GM12878 (cell line): ENCODE data around the gene PTPRB. TPM values are rescaled to one million over a fixed set of nuclear protein-coding genes. Genes with fewer than 3 reads are reported as not detected.

Experiments used
- ATAC-seq: fragments of 200-7000 bp; cut with Tn5 transposase; 3 replicates; pipeline ENCODE4 v1.9.1; 2020; ENCODE audit warnings: mild to moderate bottlenecking, moderate library complexity
- BruUV-seq: library from RNA; stranded (reverse); fragments of 400-500 nt; replicated peaks from 2 replicates; lab custom pipeline; 2021; lab: Mats Ljungman, UMichigan
- CTCF ChIA-PET: fragments of 300-600 bp; sonication (Branson Sonifier 250); formaldehyde crosslinking; extraction: SDS; loops from one replicate; lab custom pipeline; 2021; ENCODE audit warnings: inconsistent platforms; lab: Yijun Ruan, JAX
- POLR2A ChIA-PET: fragments of 350-600 bp; formaldehyde crosslinking; extraction: SDS; loops from one replicate; lab custom pipeline; 2021; ENCODE audit warnings: inconsistent platforms; lab: Charles Lee
- RAD21 ChIA-PET: fragments of 300-600 bp; sonication (Branson Sonifier 250); formaldehyde crosslinking; loops from one replicate; lab custom pipeline; 2023; ENCODE audit warnings: antibody characterized with exemption; ENCODE audit not compliant: unreplicated experiment; lab: Charles Lee
- SMC1A ChIA-PET: fragments of 300-600 bp; sonication (Branson Sonifier 250); formaldehyde crosslinking; loops from one replicate; lab custom pipeline; 2023; ENCODE audit not compliant: unreplicated experiment, uncharacterized antibody; lab: Charles Lee
- DNase-seq: peaks from one replicate; pipeline ENCODE4 v3.0.0-alpha.2; 2011; ENCODE audit warnings: low read depth, low spot score
- FAIRE-seq: peaks from 3 replicates; lab custom pipeline; 2011; peaks lifted over from hg19 to GRCh38; lab: Jason Lieb, UNC
- H2AFZ ChIP-seq: 2 replicates; pipeline ENCODE4 v1.6.0; 2011; ENCODE audit warnings: low read depth, low read length, control low read depth; ENCODE audit not compliant: control insufficient read depth
- H3K27ac ChIP-seq: 2 replicates; pipeline ENCODE4 v1.5.1; 2011; ENCODE audit warnings: control low read depth; ENCODE audit not compliant: control insufficient read depth, insufficient read depth
- H3K27me3 ChIP-seq, 2 experiments: replicated peaks in 1 of 2; 2 replicates each; pipeline versions ENCODE4 v1.6.0 to v1.6.1; 2011; ENCODE audit warnings: low read length in 1 of 2; ENCODE audit not compliant: control insufficient read depth in 2 of 2, insufficient read depth in 2 of 2
- H3K36me3 ChIP-seq, 2 experiments: 2 replicates each; pipeline ENCODE4 v1.5.1; 2011; ENCODE audit warnings: low read length in 1 of 2; ENCODE audit not compliant: control insufficient read depth in 2 of 2, insufficient read depth in 2 of 2
- H3K4me1 ChIP-seq: 2 replicates; pipeline ENCODE4 v1.6.1; 2011; ENCODE audit warnings: mild to moderate bottlenecking, low read length, moderate library complexity, mixed read lengths; ENCODE audit not compliant: control insufficient read depth, insufficient read depth
- H3K4me2 ChIP-seq: 2 replicates; pipeline ENCODE4 v1.6.0; 2011; ENCODE audit warnings: control low read depth; ENCODE audit not compliant: control insufficient read depth, insufficient read depth
- H3K4me3 ChIP-seq: fragments of 200-600 bp; sonication (generic); 2 replicates; pipeline ENCODE4 v1.5.1; 2016
- H3K79me2 ChIP-seq: 2 replicates; pipeline ENCODE4 v1.6.0; 2011; ENCODE audit warnings: low read length; ENCODE audit not compliant: control insufficient read depth, insufficient read depth
- H3K9ac ChIP-seq: 2 replicates; pipeline ENCODE4 v1.8.0; 2011; ENCODE audit warnings: low read length, control low read depth, mixed read lengths; ENCODE audit not compliant: control insufficient read depth, insufficient read depth
- H3K9me3 ChIP-seq: replicated peaks from 3 replicates; pipeline ENCODE4 v1.5.1; 2011; ENCODE audit warnings: mild to moderate bottlenecking, low read length; ENCODE audit not compliant: control insufficient read depth, insufficient read depth
- H4K20me1 ChIP-seq: 2 replicates; pipeline ENCODE4 v1.6.0; 2011; ENCODE audit not compliant: control insufficient read depth, insufficient read depth
- FOS ChIP-seq: IDR thresholded peaks from 3 replicates; pipeline ENCODE4 v1.6.1; 2011; ENCODE audit warnings: borderline replicate concordance; ENCODE audit not compliant: insufficient read length; ENCODE audit errors: extremely low read depth
- HCFC1 ChIP-seq: fragments of 150-350 bp; IDR thresholded peaks from 2 replicates; pipeline ENCODE4 v1.6.1; 2014; ENCODE audit warnings: low read length
- MEF2A ChIP-seq: IDR thresholded peaks from 2 replicates; pipeline ENCODE4 v1.6.1; 2011; ENCODE audit warnings: low read depth, mild to moderate bottlenecking, low read length, moderate library complexity; ENCODE audit not compliant: insufficient read depth
- SIX5 ChIP-seq: IDR thresholded peaks from 2 replicates; pipeline ENCODE4 v1.6.1; 2011; ENCODE audit warnings: mild to moderate bottlenecking, low read depth, low read length, moderate library complexity; ENCODE audit not compliant: severe bottlenecking
- YY1 ChIP-seq: IDR thresholded peaks from 2 replicates; pipeline ENCODE4 v1.6.1; 2011; ENCODE audit warnings: low read depth, mild to moderate bottlenecking, low read length
- WGBS: methylation state at CpG from one replicate; pipeline ENCODE4 v1.1.6; 2016; ENCODE audit warnings: low lambda C conversion rate; ENCODE audit not compliant: insufficient replicate concordance, insufficient coverage; ENCODE audit errors: missing lambda C conversion rate; 5-methylcytosine and 5-hydroxymethylcytosine counted together
- in situ Hi-C: fragments of 300-500 bp; cut with MboI; formaldehyde crosslinking; loops from 9 replicates; pipeline ENCODE4 v1.14.3; 2018; ENCODE audit warnings: mixed read lengths
- intact Hi-C: fragments of 100-400 bp; cut with micrococcal nuclease; formaldehyde crosslinking; loops from one replicate; pipeline ENCODE4 v1.14.2; 2022; ENCODE audit not compliant: unreplicated experiment
- polyA plus RNA-seq, 11 experiments: library from polyadenylated mRNA; depleted of rRNA in 4 of 11; unstranded in 6 of 11; stranded (reverse) in 5 of 11; fragments of >200 nt; fragmentation: Nextera tagmentation in 4 of 11; fragmentation: Illumina TruSeq in 1 of 11; extraction: Ambion mirVana in 4 of 11; extraction: Trizol in 1 of 11; gene quantifications; 1 replicate in 1 of 11; 2 replicates in 10 of 11; pipeline versions ENCODE4 v1.2.1 to v1.2.3, GENCODE V29; 2011 to 2016; ENCODE audit warnings: inconsistent platforms in 2 of 11, missing spikeins in 2 of 11, low read depth in 1 of 11
- total RNA-seq, 4 experiments: library from RNA; depleted of rRNA in 3 of 4; stranded (reverse); fragments of >200 nt in 3 of 4; fragmentation: Illumina TruSeq in 1 of 4; extraction: Trizol in 1 of 4; gene quantifications; 2 replicates each; pipeline versions ENCODE4 v1.2.1 to v1.2.3, GENCODE V29; 2013 to 2021

Gene PTPRB
- total and polyA plus RNA-seq, 10 of the 15 experiments (the other 5 are each of a cell fraction or from before 2014, with no cell fraction given) = 0.03 to 0.35 (median 0.05) TPM

GRCh38 chr12:70484464-70484863 lies 152.8 kb downstream of the PTPRB start:
- TF ChIP-seq MEF2A = no peak
- no peak for TF ChIP-seq YY1
- no peak for TF ChIP-seq FOS
- DNase-seq (no peak), FAIRE-seq (no peak), ATAC-seq (no peak)
- no peaks in the 10 kb centered on the region for H3K79me2 ChIP-seq
- intact Hi-C loops = no loop called here
- no peak overlapping the region for H3K4me3 ChIP-seq
- CTCF ChIA-PET = interaction anchor here (0.7 to 1.3 kb wide), 4 partner anchors 13 to 582 kb away, joined by 3 to 5 read pairs (median 3); no protein-coding TSS in a partner anchor
- POLR2A ChIA-PET = interaction anchor here (0.6 kb wide), 1 partner anchor 384 kb away, joined by 3 read pairs; no protein-coding TSS in a partner anchor
- H3K9me3 ChIP-seq = no peaks in the 10 kb centered on the region; the same call in 1 of the 3 replicates
- peaks cover 4% of the 10 kb centered on the region; the same call in 1 of the 2 replicates for H3K4me1 ChIP-seq
- SMC1A ChIA-PET = interaction anchor here (0.6 to 4.8 kb wide), 3 partner anchors 13 to 174 kb away, joined by 3 to 37 read pairs (median 5); no protein-coding TSS in a partner anchor
- 47% methylated on average over 1 of the region's 1 CpG for WGBS
- H2AFZ ChIP-seq = no peak overlapping the region
- BruUV-seq = no TSS peak
- no peaks in the 10 kb centered on the region for H3K36me3 ChIP-seq
- RAD21 ChIA-PET = no interaction called here
- no peak overlapping the region for H3K4me2 ChIP-seq
- H3K27me3 ChIP-seq = no peaks in the 10 kb centered on the region
- H4K20me1 ChIP-seq = no peaks in the 10 kb centered on the region
- H3K27ac ChIP-seq = no peak overlapping the region
- H3K9ac ChIP-seq = no peak overlapping the region
- in situ Hi-C loops = no loop called here

- in situ Hi-C loops = no loop called here
- DNase-seq (no peak), ATAC-seq (peak; percentile 29; the same call in 2 of the 3 replicates), FAIRE-seq (no peak)
- no TSS peak for BruUV-seq
- intact Hi-C loops = no loop called here
- TF ChIP-seq SIX5 = no peak
- TF ChIP-seq HCFC1 = no peak
- ChIA-PET SMC1A (interaction anchor here (0.7 to 1.2 kb wide), 2 partner anchors 14 to 25 kb away, joined by 3 to 7 read pairs; no protein-coding TSS in a partner anchor), RAD21 (interaction anchor here (0.7 kb wide), 1 partner anchor 14 kb away, joined by 3 read pairs; no protein-coding TSS in a partner anchor), POLR2A (interaction anchor here (0.7 kb wide), 1 partner anchor 14 kb away, joined by 3 read pairs; no protein-coding TSS in a partner anchor), CTCF (no interaction called here)
- no peaks in the 10 kb centered on the region for H3K36me3 ChIP-seq
- H3K27ac ChIP-seq = no peak overlapping the region
- H4K20me1 ChIP-seq = no peaks in the 10 kb centered on the region
- no peaks in the 10 kb centered on the region; the same call in 2 of the 3 replicates for H3K9me3 ChIP-seq
- H3K4me2 ChIP-seq = no peak overlapping the region
- H2AFZ ChIP-seq = no peak overlapping the region
- no peak overlapping the region for H3K4me3 ChIP-seq
- peaks cover 4% of the 10 kb centered on the region; the same call in 1 of the 2 replicates for H3K4me1 ChIP-seq
- H3K79me2 ChIP-seq = no peaks in the 10 kb centered on the region
- H3K9ac ChIP-seq = no peak overlapping the region
- 0% methylated on average over 1 of the region's 1 CpG for WGBS
- H3K27me3 ChIP-seq = no peaks in the 10 kb centered on the region
These were observed 154.5 kb downstream of the PTPRB start for GRCh38 chr12:70482764-70483163.
